Esophagus muscularis mucosa (tissue), 4 donors: ENCODE results near the gene ACER1. TPM values are rescaled to one million over a fixed set of nuclear protein-coding genes. Genes with fewer than 3 reads are reported as not detected.

Source experiments
- DNase-seq: peaks from one replicate; pipeline ENCODE4 v3.0.0-alpha.2; 2017; ENCODE audit errors: extremely low spot score
- H3K27ac ChIP-seq, 4 donors: fragments of 200-600 bp; sonication (generic); replicated peaks in 1 of 4; 1 replicate in 3 of 4; 2 replicates in 1 of 4; pipeline ENCODE4 v1.5.1; 2016 to 2019; ENCODE audit warnings: mild to moderate bottlenecking in 1 of 4
- H3K27me3 ChIP-seq, 4 donors: fragments of 200-600 bp; sonication (generic); one replicate each; pipeline versions ENCODE4 v1.5.1 to v1.6.0; 2016 to 2019
- H3K36me3 ChIP-seq, 4 donors: fragments of 200-600 bp; sonication (generic); one replicate each; pipeline ENCODE4 v1.5.1; 2016 to 2019
- H3K4me1 ChIP-seq, 4 donors: fragments of 200-600 bp; sonication (generic); one replicate each; pipeline ENCODE4 v1.5.1; 2016 to 2019
- H3K4me3 ChIP-seq, 4 donors: fragments of 200-600 bp; sonication (generic); 1 replicate in 2 of 4; 2 replicates in 2 of 4; pipeline ENCODE4 v1.5.1; 2016 to 2019; ENCODE audit warnings: mild to moderate bottlenecking in 4 of 4, moderate library complexity in 1 of 4
- H3K9me3 ChIP-seq, 4 donors: fragments of 200-600 bp; sonication (generic); 1 replicate in 3 of 4; 2 replicates in 1 of 4; pipeline ENCODE4 v1.5.1; 2016 to 2019
- CTCF ChIP-seq, 3 experiments: fragments of 200-600 bp in 2 of 3; fragments of 450-650 bp in 1 of 3; sonication (generic) in 2 of 3; IDR thresholded peaks; one replicate each; pipeline ENCODE4 v1.5.1; 2017 to 2019; ENCODE audit warnings: antibody characterized with exemption in 3 of 3, mild to moderate bottlenecking in 2 of 3, moderate library complexity in 1 of 3
- EP300 ChIP-seq: sonication (generic); formaldehyde crosslinking; IDR thresholded peaks from one replicate; pipeline ENCODE4 v1.6.1; 2017; ENCODE audit warnings: antibody characterized with exemption
- POLR2A ChIP-seq: fragments of 450-650 bp; IDR thresholded peaks from one replicate; pipeline ENCODE4 v1.6.1; 2017; ENCODE audit warnings: antibody characterized with exemption, moderate library complexity, mild to moderate bottlenecking, low read depth
- POLR2AphosphoS5 ChIP-seq, 2 donors: sonication (generic); formaldehyde crosslinking; IDR thresholded peaks; one replicate each; pipeline ENCODE4 v1.6.1; 2017; ENCODE audit warnings: antibody characterized with exemption in 2 of 2
- WGBS: methylation state at CpG from one replicate; pipeline ENCODE4 v1.1.5; 2018; 5-methylcytosine and 5-hydroxymethylcytosine counted together
- intact Hi-C: fragments of 100-400 bp; cut with DNase I; formaldehyde crosslinking; loops from one replicate; pipeline ENCODE4 v1.15.1; 2023
- total RNA-seq, 4 donors: library from RNA; depleted of rRNA; stranded (reverse); fragments of >200 nt; gene quantifications; one replicate each; pipeline versions ENCODE4 v1.1.0 to v1.2.1, GENCODE V29; 2016

ACER1 gene
- total RNA-seq, 4 donors from 2014 or later = not detected

DNA sequence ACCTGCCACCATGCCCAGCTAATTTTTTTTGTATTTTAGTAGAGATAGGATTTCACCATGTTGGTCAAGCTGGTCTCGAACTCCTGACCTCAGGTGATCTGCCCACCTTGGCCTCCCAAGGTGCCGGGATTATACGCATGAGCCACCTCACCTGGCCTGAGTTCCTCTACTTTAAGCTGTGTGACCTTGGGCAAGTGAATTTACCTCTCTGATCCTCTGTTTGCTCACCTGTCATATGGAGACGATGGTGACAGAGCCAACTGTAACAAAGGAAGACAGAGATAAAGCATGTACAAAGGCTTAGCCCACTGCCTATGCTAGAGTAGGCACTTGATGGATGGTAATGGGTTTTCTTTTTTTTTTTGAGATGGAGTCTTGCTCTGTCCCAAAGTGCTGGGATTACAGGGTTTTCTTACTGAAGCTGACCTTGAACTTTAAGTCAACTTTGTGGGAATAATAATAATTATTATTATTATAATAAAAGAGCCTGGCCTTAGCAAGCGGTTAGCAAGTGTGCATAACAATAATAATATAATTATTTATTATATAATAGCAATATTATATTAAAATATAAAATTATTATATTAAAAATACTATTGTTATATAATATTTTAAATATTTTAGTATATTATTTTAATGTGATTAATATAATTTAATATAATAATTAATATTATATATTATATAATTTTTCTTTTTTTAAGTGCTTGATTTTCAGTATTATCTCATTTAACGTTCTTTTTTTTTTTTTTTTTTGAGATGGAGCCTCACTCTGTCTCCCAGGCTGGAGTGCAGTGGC is 1.3 kb upstream of the ACER1 start:
- H3K27me3 ChIP-seq = peaks cover 0 to 5% (median 0%) of the 10 kb centered on the region in 4 donors
- H3K36me3 ChIP-seq = no peaks in the 10 kb centered on the region
- intact Hi-C loops = no loop called here
- no peak overlapping the region for H3K4me3 ChIP-seq
- H3K4me1 ChIP-seq = no peaks in the 10 kb centered on the region
- 91% methylated on average over 6 of the region's 6 CpGs for WGBS
- DNase-seq = no peak
- TF ChIP-seq CTCF (IDR thresholded peaks at IDR 0.05) = no peak
- no peak for TF ChIP-seq POLR2AphosphoS5 (IDR thresholded peaks at IDR 0.05)
- TF ChIP-seq EP300 = no peak
- no peak for TF ChIP-seq POLR2A
- H3K9me3 ChIP-seq = no peaks in the 10 kb centered on the region
- H3K27ac ChIP-seq = no peak overlapping the region

- no peak overlapping the region for H3K27ac ChIP-seq
- no peaks in the 10 kb centered on the region for H3K4me1 ChIP-seq
- TF ChIP-seq EP300 = no peak
- TF ChIP-seq POLR2A = no peak
- TF ChIP-seq CTCF (IDR thresholded peaks at IDR 0.05) = no peak
- no peaks in the 10 kb centered on the region for H3K36me3 ChIP-seq
- no peak for DNase-seq
- intact Hi-C loops = no loop called here
- 82% methylated on average over 5 of the region's 5 CpGs for WGBS
- no peak overlapping the region for H3K4me3 ChIP-seq
- no peaks in the 10 kb centered on the region for H3K9me3 ChIP-seq
- peaks cover 0 to 18% (median under 1%) of the 10 kb centered on the region in 4 donors for H3K27me3 ChIP-seq
Observed at GRCh38 chr19:6326815-6327214, 6.6 kb downstream of the ACER1 start.

- Histone ChIP-seq H3K36me3 (no peaks in the 10 kb centered on the region), H3K4me3 (no peak overlapping the region), H3K27ac (no peak overlapping the region), H3K27me3 (peaks cover 0 to 28% (median 3%) of the 10 kb centered on the region in 4 donors), H3K4me1 (no peaks in the 10 kb centered on the region), H3K9me3 (no peaks in the 10 kb centered on the region)
- no peak for TF ChIP-seq POLR2A
- TF ChIP-seq EP300 = no peak
- no peak for TF ChIP-seq POLR2AphosphoS5 (IDR thresholded peaks at IDR 0.05)
- no peak for TF ChIP-seq CTCF (IDR thresholded peaks at IDR 0.05)
- WGBS = 83% methylated on average over 2 of the region's 4 CpGs
- intact Hi-C loops = no loop called here
- no peak for DNase-seq
Observed at GRCh38 chr19:6325614-6326013, 7.8 kb downstream of the ACER1 start.

- Histone ChIP-seq H3K4me1 (no peaks in the 10 kb centered on the region), H3K27ac (no peak overlapping the region), H3K27me3 (peaks cover 0 to 37% (median 3%) of the 10 kb centered on the region in 4 donors), H3K4me3 (no peak overlapping the region), H3K9me3 (no peaks in the 10 kb centered on the region), H3K36me3 (no peaks in the 10 kb centered on the region)
- intact Hi-C loops = no loop called here
- no peak for TF ChIP-seq POLR2A
- WGBS = 63% methylated on average over 4 of the region's 4 CpGs
- DNase-seq = no peak
Observed at GRCh38 chr19:6324757-6325156, 8.7 kb downstream of the ACER1 start.

GRCh38 chr19:6322284-6322683 is 11.1 kb downstream of the ACER1 start:
- WGBS = 48% methylated on average over 3 of the region's 3 CpGs
- Histone ChIP-seq H3K9me3 (no peaks in the 10 kb centered on the region), H3K27me3 (peaks cover 0 to 47% (median 3%) of the 10 kb centered on the region in 4 donors), H3K36me3 (no peaks in the 10 kb centered on the region), H3K4me1 (no peaks in the 10 kb centered on the region), H3K27ac (no peak overlapping the region), H3K4me3 (no peak overlapping the region)
- DNase-seq = no peak
- no peak for TF ChIP-seq POLR2AphosphoS5 (IDR thresholded peaks at IDR 0.05)
- TF ChIP-seq POLR2A = no peak
- no peak for TF ChIP-seq EP300
- TF ChIP-seq CTCF (IDR thresholded peaks at IDR 0.05) = no peak
- intact Hi-C loops = no loop called here
